AG10803 (cell line): Measurements from ENCODE around the gene FTHL17.

Source experiments
- DNase-seq: peaks from one replicate; pipeline ENCODE4 v3.0.0; 2010; ENCODE audit warnings: low read depth
- H3K4me3 ChIP-seq: 2 replicates; pipeline ENCODE4 v1.5.1; 2011; ENCODE audit warnings: mild to moderate bottlenecking, low read length, control low read depth
- CTCF ChIP-seq: conservative IDR thresholded peaks from 2 replicates; pipeline ENCODE4 v1.5.1; 2011; ENCODE audit warnings: mild to moderate bottlenecking, low read length, control low read depth, inconsistent platforms

Gene FTHL17

GRCh38 chrX:31071725-31072124 is at the start of gene FTHL17:
Gene FTHL17, minus strand, starts transcription at chrX:31072041. Its CDS starts 88 bp downstream, at chrX:31071953.
- no peak within 1 kb of the TSS for H3K4me3 ChIP-seq
- TF ChIP-seq CTCF = no peak
- DNase-seq = no peak

GRCh38 chrX:31117266-31117665 is 45.4 kb upstream of the FTHL17 start:
- no peak overlapping the region for H3K4me3 ChIP-seq
- DNase-seq = peak; percentile 1
- no peak for TF ChIP-seq CTCF

- no peak overlapping the region for H3K4me3 ChIP-seq
- no peak for TF ChIP-seq CTCF
- DNase-seq = no peak
Measured at GRCh38 chrX:31115398-31115797, 43.6 kb upstream of the FTHL17 start.

- no peak overlapping the region for H3K4me3 ChIP-seq
- no peak for TF ChIP-seq CTCF
- DNase-seq = no peak
Measured at GRCh38 chrX:31114858-31115257, 43.0 kb upstream of the FTHL17 start.

- H3K4me3 ChIP-seq = no peak overlapping the region
- no peak for TF ChIP-seq CTCF
- DNase-seq = no peak
Measured at GRCh38 chrX:31112226-31112999, 40.6 kb upstream of the FTHL17 start.

GRCh38 chrX:31110657-31111056 is 38.8 kb upstream of the FTHL17 start:
- TF ChIP-seq CTCF = no peak
- no peak for DNase-seq
- H3K4me3 ChIP-seq = no peak overlapping the region

GRCh38 chrX:31099536-31100090 is 27.8 kb upstream of the FTHL17 start:
- no peak overlapping the region for H3K4me3 ChIP-seq
- no peak for TF ChIP-seq CTCF
- DNase-seq = no peak
